GM12878 (cell line): ENCODE results near the gene CAMKMT. TPM values are rescaled to one million over a fixed set of nuclear protein-coding genes. Genes with fewer than 3 reads are reported as not detected.

Experiments used
- ATAC-seq: fragments of 200-7000 bp; cut with Tn5 transposase; 3 replicates; pipeline ENCODE4 v1.9.1; 2020; ENCODE audit warnings: mild to moderate bottlenecking, moderate library complexity
- BruUV-seq: library from RNA; stranded (reverse); fragments of 400-500 nt; replicated peaks from 2 replicates; lab custom pipeline; 2021; lab: Mats Ljungman, UMichigan
- CTCF ChIA-PET: fragments of 300-600 bp; sonication (Branson Sonifier 250); formaldehyde crosslinking; extraction: SDS; loops from one replicate; lab custom pipeline; 2021; ENCODE audit warnings: inconsistent platforms; lab: Yijun Ruan, JAX
- POLR2A ChIA-PET: fragments of 350-600 bp; formaldehyde crosslinking; extraction: SDS; loops from one replicate; lab custom pipeline; 2021; ENCODE audit warnings: inconsistent platforms; lab: Charles Lee
- RAD21 ChIA-PET: fragments of 300-600 bp; sonication (Branson Sonifier 250); formaldehyde crosslinking; loops from one replicate; lab custom pipeline; 2023; ENCODE audit warnings: antibody characterized with exemption; ENCODE audit not compliant: unreplicated experiment; lab: Charles Lee
- SMC1A ChIA-PET: fragments of 300-600 bp; sonication (Branson Sonifier 250); formaldehyde crosslinking; loops from one replicate; lab custom pipeline; 2023; ENCODE audit not compliant: unreplicated experiment, uncharacterized antibody; lab: Charles Lee
- DNase-seq: peaks from one replicate; pipeline ENCODE4 v3.0.0-alpha.2; 2011; ENCODE audit warnings: low read depth, low spot score
- FAIRE-seq: peaks from 3 replicates; lab custom pipeline; 2011; peaks lifted over from hg19 to GRCh38; lab: Jason Lieb, UNC
- H2AFZ ChIP-seq: 2 replicates; pipeline ENCODE4 v1.6.0; 2011; ENCODE audit warnings: low read depth, low read length, control low read depth; ENCODE audit not compliant: control insufficient read depth
- H3K27ac ChIP-seq: 2 replicates; pipeline ENCODE4 v1.5.1; 2011; ENCODE audit warnings: control low read depth; ENCODE audit not compliant: control insufficient read depth, insufficient read depth
- H3K27me3 ChIP-seq, 2 experiments: replicated peaks in 1 of 2; 2 replicates each; pipeline versions ENCODE4 v1.6.0 to v1.6.1; 2011; ENCODE audit warnings: low read length in 1 of 2; ENCODE audit not compliant: control insufficient read depth in 2 of 2, insufficient read depth in 2 of 2
- H3K36me3 ChIP-seq, 2 experiments: 2 replicates each; pipeline ENCODE4 v1.5.1; 2011; ENCODE audit warnings: low read length in 1 of 2; ENCODE audit not compliant: control insufficient read depth in 2 of 2, insufficient read depth in 2 of 2
- H3K4me1 ChIP-seq: 2 replicates; pipeline ENCODE4 v1.6.1; 2011; ENCODE audit warnings: mild to moderate bottlenecking, low read length, moderate library complexity, mixed read lengths; ENCODE audit not compliant: control insufficient read depth, insufficient read depth
- H3K4me2 ChIP-seq: 2 replicates; pipeline ENCODE4 v1.6.0; 2011; ENCODE audit warnings: control low read depth; ENCODE audit not compliant: control insufficient read depth, insufficient read depth
- H3K4me3 ChIP-seq: fragments of 200-600 bp; sonication (generic); 2 replicates; pipeline ENCODE4 v1.5.1; 2016
- H3K79me2 ChIP-seq: 2 replicates; pipeline ENCODE4 v1.6.0; 2011; ENCODE audit warnings: low read length; ENCODE audit not compliant: control insufficient read depth, insufficient read depth
- H3K9ac ChIP-seq: 2 replicates; pipeline ENCODE4 v1.8.0; 2011; ENCODE audit warnings: low read length, control low read depth, mixed read lengths; ENCODE audit not compliant: control insufficient read depth, insufficient read depth
- H3K9me3 ChIP-seq: replicated peaks from 3 replicates; pipeline ENCODE4 v1.5.1; 2011; ENCODE audit warnings: mild to moderate bottlenecking, low read length; ENCODE audit not compliant: control insufficient read depth, insufficient read depth
- H4K20me1 ChIP-seq: 2 replicates; pipeline ENCODE4 v1.6.0; 2011; ENCODE audit not compliant: control insufficient read depth, insufficient read depth
- CEBPB ChIP-seq, 2 experiments: fragments of 150-350 bp in 1 of 2; IDR thresholded peaks; 2 replicates each; pipeline ENCODE4 v1.6.1; 2012 to 2014; ENCODE audit warnings: low read depth in 2 of 2, low read length in 2 of 2, borderline replicate concordance in 1 of 2, inconsistent platforms in 1 of 2
- ELK1 ChIP-seq: IDR thresholded peaks from 2 replicates; pipeline ENCODE4 v1.6.1; 2012; ENCODE audit warnings: low read depth, low read length, improper control_type of control experiment
- FOXM1 ChIP-seq: IDR thresholded peaks from 2 replicates; pipeline ENCODE4 v1.6.1; 2012; ENCODE audit warnings: low read depth, mild to moderate bottlenecking, inconsistent platforms, low read length, moderate library complexity
- HCFC1 ChIP-seq: fragments of 150-350 bp; IDR thresholded peaks from 2 replicates; pipeline ENCODE4 v1.6.1; 2014; ENCODE audit warnings: low read length
- IRF3 ChIP-seq: fragments of 450-650 bp; IDR thresholded peaks from 2 replicates; pipeline ENCODE4 v1.6.1; 2014; ENCODE audit warnings: mild to moderate bottlenecking
- KLF5 ChIP-seq: fragments of 450-650 bp; IDR thresholded peaks from 2 replicates; pipeline ENCODE4 v1.6.1; 2014; ENCODE audit warnings: mild to moderate bottlenecking; ENCODE audit not compliant: partially characterized antibody
- MAX ChIP-seq: IDR thresholded peaks from 2 replicates; pipeline ENCODE4 v1.6.1; 2012; ENCODE audit warnings: low read depth, low read length, improper control_type of control experiment
- MEF2B ChIP-seq: fragments of 450-650 bp; IDR thresholded peaks from 2 replicates; pipeline ENCODE4 v1.6.1; 2018; ENCODE audit warnings: mild to moderate bottlenecking, moderate library complexity; ENCODE audit not compliant: partially characterized antibody, poor library complexity, severe bottlenecking
- NFXL1 ChIP-seq: fragments of 450-650 bp; IDR thresholded peaks from 2 replicates; pipeline ENCODE4 v1.6.1; 2017; ENCODE audit warnings: antibody characterized with exemption, mild to moderate bottlenecking, borderline replicate concordance
- NR2C2 ChIP-seq: IDR thresholded peaks from 2 replicates; pipeline ENCODE4 v1.6.1; 2011; ENCODE audit warnings: borderline replicate concordance, low read depth; ENCODE audit not compliant: control insufficient read depth, insufficient read length
- SP1 ChIP-seq: IDR thresholded peaks from one replicate; pipeline ENCODE4 v1.6.1; 2011; ENCODE audit warnings: low read depth, low read length
- TCF3 ChIP-seq: IDR thresholded peaks from 2 replicates; pipeline ENCODE4 v1.6.1; 2012; ENCODE audit warnings: low read depth, mild to moderate bottlenecking, low read length, borderline replicate concordance; ENCODE audit not compliant: insufficient read depth
- WRNIP1 ChIP-seq: IDR thresholded peaks from 2 replicates; pipeline ENCODE4 v1.6.1; 2011; ENCODE audit warnings: low read depth, low read length, improper control_type of control experiment, borderline replicate concordance
- YBX1 ChIP-seq: fragments of 450-650 bp; IDR thresholded peaks from 2 replicates; pipeline ENCODE4 v1.6.1; 2016; ENCODE audit warnings: antibody characterized with exemption
- WGBS: methylation state at CpG from one replicate; pipeline ENCODE4 v1.1.6; 2016; ENCODE audit warnings: low lambda C conversion rate; ENCODE audit not compliant: insufficient replicate concordance, insufficient coverage; ENCODE audit errors: missing lambda C conversion rate; 5-methylcytosine and 5-hydroxymethylcytosine counted together
- in situ Hi-C: fragments of 300-500 bp; cut with MboI; formaldehyde crosslinking; loops from 9 replicates; pipeline ENCODE4 v1.14.3; 2018; ENCODE audit warnings: mixed read lengths
- intact Hi-C: fragments of 100-400 bp; cut with micrococcal nuclease; formaldehyde crosslinking; loops from one replicate; pipeline ENCODE4 v1.14.2; 2022; ENCODE audit not compliant: unreplicated experiment
- polyA plus RNA-seq, 11 experiments: library from polyadenylated mRNA; depleted of rRNA in 4 of 11; unstranded in 6 of 11; stranded (reverse) in 5 of 11; fragments of >200 nt; fragmentation: Nextera tagmentation in 4 of 11; fragmentation: Illumina TruSeq in 1 of 11; extraction: Ambion mirVana in 4 of 11; extraction: Trizol in 1 of 11; gene quantifications; 1 replicate in 1 of 11; 2 replicates in 10 of 11; pipeline versions ENCODE4 v1.2.1 to v1.2.3, GENCODE V29; 2011 to 2016; ENCODE audit warnings: inconsistent platforms in 2 of 11, missing spikeins in 2 of 11, low read depth in 1 of 11
- total RNA-seq, 4 experiments: library from RNA; depleted of rRNA in 3 of 4; stranded (reverse); fragments of >200 nt in 3 of 4; fragmentation: Illumina TruSeq in 1 of 4; extraction: Trizol in 1 of 4; gene quantifications; 2 replicates each; pipeline versions ENCODE4 v1.2.1 to v1.2.3, GENCODE V29; 2013 to 2021
- TF ChIP-seq, protein P1 (sequence below): IDR thresholded peaks from 2 replicates; pipeline ENCODE4 v1.6.1; 2011; ENCODE audit warnings: low read depth, low read length, improper control_type of control experiment, borderline replicate concordance
- TF ChIP-seq, protein P2 (sequence below): fragments of 450-650 bp; IDR thresholded peaks from 2 replicates; pipeline ENCODE4 v1.6.1; 2016; ENCODE audit warnings: mild to moderate bottlenecking, moderate library complexity, borderline replicate concordance

The CAMKMT gene
- total and polyA plus RNA-seq, 10 of the 15 experiments (the other 5 are each of a cell fraction or from before 2014, with no cell fraction given), result 2.7 to 16.0 (median 11.8) TPM

GRCh38 chr2:44347526-44347925 lies 14.2 kb upstream of the CAMKMT start:
- Histone ChIP-seq H3K4me2 (no peak overlapping the region), H3K4me3 (no peak overlapping the region), H4K20me1 (no peaks in the 10 kb centered on the region), H3K27ac (no peak overlapping the region), H3K27me3 (no peaks in the 10 kb centered on the region), H3K36me3 (no peaks in the 10 kb centered on the region), H3K4me1 (no peaks in the 10 kb centered on the region), H3K9me3 (no peaks in the 10 kb centered on the region), H2AFZ (no peak overlapping the region), H3K79me2 (no peaks in the 10 kb centered on the region; the same call in 1 of the 2 replicates), H3K9ac (no peak overlapping the region)
- ChIA-PET POLR2A (interaction anchor here (0.7 to 1.3 kb wide), 2 partner anchors 9 to 14 kb away, joined by 3 to 4 read pairs; partner anchors contain the start of genes CAMKMT and PREPL), CTCF (interaction anchor here (0.8 to 2.8 kb wide), 5 partner anchors 9 to 260 kb away, joined by 3 to 12 read pairs (median 3); no protein-coding TSS in a partner anchor), RAD21 (interaction anchor here (1.1 kb wide), 1 partner anchor 9 kb away, joined by 3 read pairs; no protein-coding TSS in a partner anchor), SMC1A (interaction anchor here (0.6 to 2.7 kb wide), 6 partner anchors 11 to 634 kb away, joined by 3 to 13 read pairs (median 4); partner anchors contain the start of genes CAMKMT and PREPL)
- FAIRE-seq (no peak), DNase-seq (no peak), ATAC-seq (no peak)
- 100% methylated on average over 2 of the region's 2 CpGs for WGBS
- in situ Hi-C loops (loop anchor here (10.0 kb wide), 1 partner anchor 263 kb away; no protein-coding TSS in a partner anchor), intact Hi-C loops (no loop called here)
- no TSS peak for BruUV-seq
- no peak for TF ChIP-seq MAX
- no peak for TF ChIP-seq YBX1
- no peak for TF ChIP-seq TCF3
- no peak for TF ChIP-seq ELK1
- no peak for TF ChIP-seq WRNIP1
- no peak for TF ChIP-seq HCFC1
- TF ChIP-seq NFXL1, result no peak
- TF ChIP-seq, protein P1, sequence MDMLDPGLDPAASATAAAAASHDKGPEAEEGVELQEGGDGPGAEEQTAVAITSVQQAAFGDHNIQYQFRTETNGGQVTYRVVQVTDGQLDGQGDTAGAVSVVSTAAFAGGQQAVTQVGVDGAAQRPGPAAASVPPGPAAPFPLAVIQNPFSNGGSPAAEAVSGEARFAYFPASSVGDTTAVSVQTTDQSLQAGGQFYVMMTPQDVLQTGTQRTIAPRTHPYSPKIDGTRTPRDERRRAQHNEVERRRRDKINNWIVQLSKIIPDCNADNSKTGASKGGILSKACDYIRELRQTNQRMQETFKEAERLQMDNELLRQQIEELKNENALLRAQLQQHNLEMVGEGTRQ, result no peak
- TF ChIP-seq CEBPB (IDR thresholded peaks at IDR 0.05; ENCODE audit: borderline replicate concordance in 1 of 2, low read depth in 2 of 2, low read length in 2 of 2), result no peak
- no peak for TF ChIP-seq NR2C2
- no peak for TF ChIP-seq KLF5
- TF ChIP-seq IRF3, result no peak
- TF ChIP-seq MEF2B, result no peak
- no peak for TF ChIP-seq FOXM1
- no peak for TF ChIP-seq SP1
- TF ChIP-seq, protein P2, sequence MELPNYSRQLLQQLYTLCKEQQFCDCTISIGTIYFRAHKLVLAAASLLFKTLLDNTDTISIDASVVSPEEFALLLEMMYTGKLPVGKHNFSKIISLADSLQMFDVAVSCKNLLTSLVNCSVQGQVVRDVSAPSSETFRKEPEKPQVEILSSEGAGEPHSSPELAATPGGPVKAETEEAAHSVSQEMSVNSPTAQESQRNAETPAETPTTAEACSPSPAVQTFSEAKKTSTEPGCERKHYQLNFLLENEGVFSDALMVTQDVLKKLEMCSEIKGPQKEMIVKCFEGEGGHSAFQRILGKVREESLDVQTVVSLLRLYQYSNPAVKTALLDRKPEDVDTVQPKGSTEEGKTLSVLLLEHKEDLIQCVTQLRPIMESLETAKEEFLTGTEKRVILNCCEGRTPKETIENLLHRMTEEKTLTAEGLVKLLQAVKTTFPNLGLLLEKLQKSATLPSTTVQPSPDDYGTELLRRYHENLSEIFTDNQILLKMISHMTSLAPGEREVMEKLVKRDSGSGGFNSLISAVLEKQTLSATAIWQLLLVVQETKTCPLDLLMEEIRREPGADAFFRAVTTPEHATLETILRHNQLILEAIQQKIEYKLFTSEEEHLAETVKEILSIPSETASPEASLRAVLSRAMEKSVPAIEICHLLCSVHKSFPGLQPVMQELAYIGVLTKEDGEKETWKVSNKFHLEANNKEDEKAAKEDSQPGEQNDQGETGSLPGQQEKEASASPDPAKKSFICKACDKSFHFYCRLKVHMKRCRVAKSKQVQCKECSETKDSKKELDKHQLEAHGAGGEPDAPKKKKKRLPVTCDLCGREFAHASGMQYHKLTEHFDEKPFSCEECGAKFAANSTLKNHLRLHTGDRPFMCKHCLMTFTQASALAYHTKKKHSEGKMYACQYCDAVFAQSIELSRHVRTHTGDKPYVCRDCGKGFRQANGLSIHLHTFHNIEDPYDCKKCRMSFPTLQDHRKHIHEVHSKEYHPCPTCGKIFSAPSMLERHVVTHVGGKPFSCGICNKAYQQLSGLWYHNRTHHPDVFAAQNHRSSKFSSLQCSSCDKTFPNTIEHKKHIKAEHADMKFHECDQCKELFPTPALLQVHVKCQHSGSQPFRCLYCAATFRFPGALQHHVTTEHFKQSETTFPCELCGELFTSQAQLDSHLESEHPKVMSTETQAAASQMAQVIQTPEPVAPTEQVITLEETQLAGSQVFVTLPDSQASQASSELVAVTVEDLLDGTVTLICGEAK, result no peak
